Measurements from ENCODE around the gene MAVS.

- TF ChIP-seq KAT7 (CRISPR knock-in tag; IDR thresholded peaks at IDR 0.05; ENCODE audit: borderline replicate concordance) = no peak
- no peak for TF ChIP-seq CTCF (IDR thresholded peaks at IDR 0.05)
- TF ChIP-seq CREB1 (CRISPR knock-in tag; IDR thresholded peaks at IDR 0.05) = 0 out of 2 replicates have a peak, but pooled peaks have one; percentile 7
- no peak for TF ChIP-seq IRF2 (CRISPR knock-in tag; IDR thresholded peaks at IDR 0.05; ENCODE audit: borderline replicate concordance, low read depth)
- TF ChIP-seq CBFB (CRISPR knock-in tag; IDR thresholded peaks at IDR 0.05; ENCODE audit: low read depth) = no peak
- no peak for TF ChIP-seq FOXP4 (CRISPR knock-in tag; IDR thresholded peaks at IDR 0.05)
- TF ChIP-seq GABPB1 (CRISPR knock-in tag; IDR thresholded peaks at IDR 0.05) = no peak
- no peak for TF ChIP-seq ESRRA (CRISPR knock-in tag; IDR thresholded peaks at IDR 0.05; ENCODE audit: borderline replicate concordance)
- TF ChIP-seq, protein P1, sequence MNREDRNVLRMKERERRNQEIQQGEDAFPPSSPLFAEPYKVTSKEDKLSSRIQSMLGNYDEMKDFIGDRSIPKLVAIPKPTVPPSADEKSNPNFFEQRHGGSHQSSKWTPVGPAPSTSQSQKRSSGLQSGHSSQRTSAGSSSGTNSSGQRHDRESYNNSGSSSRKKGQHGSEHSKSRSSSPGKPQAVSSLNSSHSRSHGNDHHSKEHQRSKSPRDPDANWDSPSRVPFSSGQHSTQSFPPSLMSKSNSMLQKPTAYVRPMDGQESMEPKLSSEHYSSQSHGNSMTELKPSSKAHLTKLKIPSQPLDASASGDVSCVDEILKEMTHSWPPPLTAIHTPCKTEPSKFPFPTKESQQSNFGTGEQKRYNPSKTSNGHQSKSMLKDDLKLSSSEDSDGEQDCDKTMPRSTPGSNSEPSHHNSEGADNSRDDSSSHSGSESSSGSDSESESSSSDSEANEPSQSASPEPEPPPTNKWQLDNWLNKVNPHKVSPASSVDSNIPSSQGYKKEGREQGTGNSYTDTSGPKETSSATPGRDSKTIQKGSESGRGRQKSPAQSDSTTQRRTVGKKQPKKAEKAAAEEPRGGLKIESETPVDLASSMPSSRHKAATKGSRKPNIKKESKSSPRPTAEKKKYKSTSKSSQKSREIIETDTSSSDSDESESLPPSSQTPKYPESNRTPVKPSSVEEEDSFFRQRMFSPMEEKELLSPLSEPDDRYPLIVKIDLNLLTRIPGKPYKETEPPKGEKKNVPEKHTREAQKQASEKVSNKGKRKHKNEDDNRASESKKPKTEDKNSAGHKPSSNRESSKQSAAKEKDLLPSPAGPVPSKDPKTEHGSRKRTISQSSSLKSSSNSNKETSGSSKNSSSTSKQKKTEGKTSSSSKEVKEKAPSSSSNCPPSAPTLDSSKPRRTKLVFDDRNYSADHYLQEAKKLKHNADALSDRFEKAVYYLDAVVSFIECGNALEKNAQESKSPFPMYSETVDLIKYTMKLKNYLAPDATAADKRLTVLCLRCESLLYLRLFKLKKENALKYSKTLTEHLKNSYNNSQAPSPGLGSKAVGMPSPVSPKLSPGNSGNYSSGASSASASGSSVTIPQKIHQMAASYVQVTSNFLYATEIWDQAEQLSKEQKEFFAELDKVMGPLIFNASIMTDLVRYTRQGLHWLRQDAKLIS (CRISPR knock-in tag; IDR thresholded peaks at IDR 0.05; ENCODE audit: borderline replicate concordance) = no peak
- TF ChIP-seq, protein P2, sequence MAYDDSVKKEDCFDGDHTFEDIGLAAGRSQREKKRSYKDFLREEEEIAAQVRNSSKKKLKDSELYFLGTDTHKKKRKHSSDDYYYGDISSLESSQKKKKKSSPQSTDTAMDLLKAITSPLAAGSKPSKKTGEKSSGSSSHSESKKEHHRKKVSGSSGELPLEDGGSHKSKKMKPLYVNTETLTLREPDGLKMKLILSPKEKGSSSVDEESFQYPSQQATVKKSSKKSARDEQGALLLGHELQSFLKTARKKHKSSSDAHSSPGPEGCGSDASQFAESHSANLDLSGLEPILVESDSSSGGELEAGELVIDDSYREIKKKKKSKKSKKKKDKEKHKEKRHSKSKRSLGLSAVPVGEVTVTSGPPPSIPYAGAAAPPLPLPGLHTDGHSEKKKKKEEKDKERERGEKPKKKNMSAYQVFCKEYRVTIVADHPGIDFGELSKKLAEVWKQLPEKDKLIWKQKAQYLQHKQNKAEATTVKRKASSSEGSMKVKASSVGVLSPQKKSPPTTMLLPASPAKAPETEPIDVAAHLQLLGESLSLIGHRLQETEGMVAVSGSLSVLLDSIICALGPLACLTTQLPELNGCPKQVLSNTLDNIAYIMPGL (CRISPR knock-in tag; IDR thresholded peaks at IDR 0.05) = no peak
- TF ChIP-seq ATF2 (CRISPR knock-in tag; IDR thresholded peaks at IDR 0.05; ENCODE audit: borderline replicate concordance, low read depth) = no peak
Observed at GRCh38 chr20:3819411-3820047, 27.1 kb upstream of the MAVS start.
